HG03342 (cell line): ENCODE data around the gene TMEM252.

Experiments used
- ATAC-seq: cut with Tn5 transposase; IDR thresholded peaks from one replicate; pipeline ENCODE4 v1.9.1; 2021; ENCODE audit warnings: mild to moderate bottlenecking, moderate library complexity; ENCODE audit not compliant: unreplicated experiment

Gene TMEM252

GRCh38 chr9:68500457-68501381 lies 40.0 kb downstream of the TMEM252 start:
- ATAC-seq = no peak

GRCh38 chr9:68498816-68499215 lies 41.9 kb downstream of the TMEM252 start:
- ATAC-seq = no peak

- no peak for ATAC-seq
These were observed 43.1 kb downstream of the TMEM252 start for GRCh38 chr9:68497629-68498028.

- ATAC-seq = no peak
These were observed 44.3 kb downstream of the TMEM252 start for GRCh38 chr9:68496356-68496755.

GRCh38 chr9:68495247-68495646 lies 45.4 kb downstream of the TMEM252 start:
- no peak for ATAC-seq

GRCh38 chr9:68493958-68494577 lies 46.6 kb downstream of the TMEM252 start:
- ATAC-seq = no peak

- ATAC-seq = no peak
These were observed 47.1 kb downstream of the TMEM252 start for GRCh38 chr9:68493541-68493940.

- ATAC-seq = no peak
These were observed 47.9 kb downstream of the TMEM252 start for GRCh38 chr9:68492806-68493205.

GRCh38 chr9:68489646-68490045 lies 51.0 kb downstream of the TMEM252 start:
- ATAC-seq = no peak

- ATAC-seq = no peak
These were observed 52.6 kb downstream of the TMEM252 start for GRCh38 chr9:68488126-68488525.
